Measurements from ENCODE around the gene FAM50A. TPM values are rescaled to one million over a fixed set of nuclear protein-coding genes. Genes with fewer than 3 reads are reported as not detected.
"Not testable (repeated sequence)": the region's sequence is repeated elsewhere in the genome, so short reads cannot be mapped to it uniquely, and the experiment has no call there.

FAM50A gene
- total RNA-seq = 10 to 100 TPM; 10.9 to 13.4 TPM
- polyA plus RNA-seq = 10 to 100 TPM; 14.6 to 25.1 TPM

- H3K4me1 ChIP-seq (ENCODE audit: control insufficient read depth in 4 of 4, insufficient read depth in 4 of 4, low read length in 3 of 4) = peaks cover 10 to 20% (median 12%) of the 10 kb centered on the region in 4 donors
- peak within 1 kb of the TSS; percentile 22 to 74 for H3K27ac ChIP-seq (ENCODE audit: low read depth in 1 of 2, low read length in 2 of 2)
- H3K9ac ChIP-seq (ENCODE audit: low read depth in 1 of 2, low read length in 2 of 2) = no peak within 1 kb of the TSS
- peak within 1 kb of the TSS; percentile 43 to 77 (median 50) for H3K4me3 ChIP-seq (ENCODE audit: low read depth in 1 of 3, low read length in 3 of 3)
- H3K9me3 ChIP-seq (ENCODE audit: control insufficient read depth in 4 of 4, low read length in 3 of 4) = no peaks in the 10 kb centered on the region
- peak; percentile 83 for DNase-seq (ENCODE audit: low spot score)
- H3K36me3 ChIP-seq (ENCODE audit: control insufficient read depth in 4 of 4, insufficient read depth in 3 of 4, low read depth in 1 of 4, low read length in 3 of 4) = peaks cover 0 to 12% (median 5%) of the 10 kb centered on the region in 4 donors
- H3K27me3 ChIP-seq (ENCODE audit: control insufficient read depth in 4 of 4, insufficient read depth in 4 of 4, low read length in 3 of 4) = no peaks in the 10 kb centered on the region
- TF ChIP-seq NR2F2 (IDR thresholded peaks at IDR 0.05) (no peak), FOXA2 (IDR thresholded peaks at IDR 0.05) (no peak), GABPA (IDR thresholded peaks at IDR 0.05 in 1 of 2, conservative IDR thresholded peaks at IDR 0.05 in 1 of 2) (no peak), RAD21 (IDR thresholded peaks at IDR 0.05) (no peak), JUND (IDR thresholded peaks at IDR 0.05) (no peak)
- TF ChIP-seq, protein P1, sequence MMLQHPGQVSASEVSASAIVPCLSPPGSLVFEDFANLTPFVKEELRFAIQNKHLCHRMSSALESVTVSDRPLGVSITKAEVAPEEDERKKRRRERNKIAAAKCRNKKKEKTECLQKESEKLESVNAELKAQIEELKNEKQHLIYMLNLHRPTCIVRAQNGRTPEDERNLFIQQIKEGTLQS (IDR thresholded peaks at IDR 0.05) = no peak
- 1% methylated on average over 91 of the region's 94 CpGs for WGBS
Measured at GRCh38 chrX:154443992-154444754, at the start of gene FAM50A. Gene FAM50A, plus strand, starts transcription at chrX:154444141. Its CDS starts 95 bp downstream, at chrX:154444236.

DNA sequence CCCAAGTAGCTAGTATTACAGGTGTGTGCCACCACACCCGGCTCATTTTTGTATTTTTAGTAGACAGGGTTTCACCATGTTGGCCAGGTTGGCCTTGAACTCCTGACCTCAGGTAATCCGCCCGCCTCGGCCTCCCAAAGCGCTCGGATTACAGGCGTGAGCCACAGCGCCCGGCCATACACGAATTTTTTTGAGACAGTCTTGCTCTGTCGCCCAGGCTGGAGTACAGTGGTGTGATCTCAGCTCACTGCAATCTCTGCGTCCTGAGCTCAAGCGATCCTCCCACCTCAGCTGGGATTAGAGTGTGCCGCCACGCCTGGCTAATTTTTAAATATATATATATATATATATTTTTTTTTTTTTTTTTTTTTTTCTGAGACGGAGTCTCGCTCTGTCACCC is 47.6 kb upstream of the FAM50A start:
- not testable (repeated sequence) for H3K4me3 ChIP-seq (ENCODE audit: low read depth in 1 of 3, low read length in 3 of 3); DNase-seq (ENCODE audit: low spot score); H3K9ac ChIP-seq (ENCODE audit: low read depth in 1 of 2, low read length in 2 of 2); H3K9me3 ChIP-seq (ENCODE audit: control insufficient read depth in 4 of 4, low read length in 3 of 4); H3K27me3 ChIP-seq (ENCODE audit: control insufficient read depth in 4 of 4, insufficient read depth in 4 of 4, low read length in 3 of 4); H3K27ac ChIP-seq (ENCODE audit: low read depth in 1 of 2, low read length in 2 of 2)
- Histone ChIP-seq H3K36me3 (ENCODE audit: control insufficient read depth in 4 of 4, insufficient read depth in 3 of 4, low read depth in 1 of 4, low read length in 3 of 4) (peaks cover 0 to 10% (median 7%) of the 10 kb centered on the region in 4 donors), H3K4me1 (ENCODE audit: control insufficient read depth in 4 of 4, insufficient read depth in 4 of 4, low read length in 3 of 4) (peaks cover 1 to 24% (median 18%) of the 10 kb centered on the region in 4 donors)
- WGBS = 90% methylated on average over 17 of the region's 17 CpGs

GRCh38 chrX:154396973-154397887 is 46.7 kb upstream of the FAM50A start:
- Histone ChIP-seq H3K4me3 (ENCODE audit: low read depth in 1 of 3, low read length in 3 of 3) (peak overlapping the region; percentile 69 to 92 (median 85)), H3K9ac (ENCODE audit: low read depth in 1 of 2, low read length in 2 of 2) (peak overlapping the region; percentile 1 to 64), H3K36me3 (ENCODE audit: control insufficient read depth in 4 of 4, insufficient read depth in 3 of 4, low read depth in 1 of 4, low read length in 3 of 4) (peaks cover 0 to 10% (median 7%) of the 10 kb centered on the region in 4 donors), H3K27ac (ENCODE audit: low read depth in 1 of 2, low read length in 2 of 2) (peak overlapping the region; percentile 80 to 98), H3K4me1 (ENCODE audit: control insufficient read depth in 4 of 4, insufficient read depth in 4 of 4, low read length in 3 of 4) (peaks cover 1 to 31% (median 24%) of the 10 kb centered on the region in 4 donors), H3K27me3 (ENCODE audit: control insufficient read depth in 4 of 4, insufficient read depth in 4 of 4, low read length in 3 of 4) (no peaks in the 10 kb centered on the region), H3K9me3 (ENCODE audit: control insufficient read depth in 4 of 4, low read length in 3 of 4) (no peaks in the 10 kb centered on the region)
- WGBS = 6% methylated on average over 53 of the region's 53 CpGs
- peak; percentile 69 for DNase-seq (ENCODE audit: low spot score)
- TF ChIP-seq, protein P2, sequence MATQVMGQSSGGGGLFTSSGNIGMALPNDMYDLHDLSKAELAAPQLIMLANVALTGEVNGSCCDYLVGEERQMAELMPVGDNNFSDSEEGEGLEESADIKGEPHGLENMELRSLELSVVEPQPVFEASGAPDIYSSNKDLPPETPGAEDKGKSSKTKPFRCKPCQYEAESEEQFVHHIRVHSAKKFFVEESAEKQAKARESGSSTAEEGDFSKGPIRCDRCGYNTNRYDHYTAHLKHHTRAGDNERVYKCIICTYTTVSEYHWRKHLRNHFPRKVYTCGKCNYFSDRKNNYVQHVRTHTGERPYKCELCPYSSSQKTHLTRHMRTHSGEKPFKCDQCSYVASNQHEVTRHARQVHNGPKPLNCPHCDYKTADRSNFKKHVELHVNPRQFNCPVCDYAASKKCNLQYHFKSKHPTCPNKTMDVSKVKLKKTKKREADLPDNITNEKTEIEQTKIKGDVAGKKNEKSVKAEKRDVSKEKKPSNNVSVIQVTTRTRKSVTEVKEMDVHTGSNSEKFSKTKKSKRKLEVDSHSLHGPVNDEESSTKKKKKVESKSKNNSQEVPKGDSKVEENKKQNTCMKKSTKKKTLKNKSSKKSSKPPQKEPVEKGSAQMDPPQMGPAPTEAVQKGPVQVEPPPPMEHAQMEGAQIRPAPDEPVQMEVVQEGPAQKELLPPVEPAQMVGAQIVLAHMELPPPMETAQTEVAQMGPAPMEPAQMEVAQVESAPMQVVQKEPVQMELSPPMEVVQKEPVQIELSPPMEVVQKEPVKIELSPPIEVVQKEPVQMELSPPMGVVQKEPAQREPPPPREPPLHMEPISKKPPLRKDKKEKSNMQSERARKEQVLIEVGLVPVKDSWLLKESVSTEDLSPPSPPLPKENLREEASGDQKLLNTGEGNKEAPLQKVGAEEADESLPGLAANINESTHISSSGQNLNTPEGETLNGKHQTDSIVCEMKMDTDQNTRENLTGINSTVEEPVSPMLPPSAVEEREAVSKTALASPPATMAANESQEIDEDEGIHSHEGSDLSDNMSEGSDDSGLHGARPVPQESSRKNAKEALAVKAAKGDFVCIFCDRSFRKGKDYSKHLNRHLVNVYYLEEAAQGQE (IDR thresholded peaks at IDR 0.05) = peak; percentile 7
- TF ChIP-seq HNF4A (conservative IDR thresholded peaks at IDR 0.05) = no peak

All from liver (tissue), 9 donors.